Activated CD4-positive, alpha-beta T cell treated with anti-CD3 and anti-CD28 coated beads, Interleukin-2, Interleukin-6, amounts not matched to agents 100 ng/mL and 50 ng/mL, durations not matched to agents 16 hours and 8 hours (primary cell): Measurements from ENCODE around the gene PBOV1.
"Not testable (repeated sequence)": the region's sequence is repeated elsewhere in the genome, so short reads cannot be mapped to it uniquely, and the experiment has no call there.

ENCODE experiments used
- DNase-seq: peaks from one replicate; pipeline ENCODE4 v3.0.0-alpha.2; 2020

Gene PBOV1

GRCh38 chr6:138237463-138237862 is 19.2 kb upstream of the PBOV1 start:
- DNase-seq: no peak

GRCh38 chr6:138235693-138236092 is 17.4 kb upstream of the PBOV1 start:
- no peak for DNase-seq

- no peak for DNase-seq
Observed at GRCh38 chr6:138235205-138235604, 16.9 kb upstream of the PBOV1 start.

GRCh38 chr6:138234363-138234762 is 16.1 kb upstream of the PBOV1 start:
- no peak for DNase-seq

- no peak for DNase-seq
Observed at GRCh38 chr6:138231381-138231886, 13.1 kb upstream of the PBOV1 start.

- DNase-seq: no peak
Observed at GRCh38 chr6:138230759-138231380, 12.6 kb upstream of the PBOV1 start.

- no peak for DNase-seq
Observed at GRCh38 chr6:138230221-138230620, 11.9 kb upstream of the PBOV1 start.

- no peak for DNase-seq
Observed at GRCh38 chr6:138229663-138230179, 11.4 kb upstream of the PBOV1 start.

GRCh38 chr6:138229072-138229471 is 10.8 kb upstream of the PBOV1 start:
- no peak for DNase-seq

- no peak for DNase-seq
Observed at GRCh38 chr6:138227316-138227781, 9.1 kb upstream of the PBOV1 start.

GRCh38 chr6:138226700-138227315 is 8.5 kb upstream of the PBOV1 start:
- no peak for DNase-seq

- no peak for DNase-seq
Observed at GRCh38 chr6:138225953-138226352, 7.7 kb upstream of the PBOV1 start.

GRCh38 chr6:138222901-138223546 is 4.7 kb upstream of the PBOV1 start:
- no peak for DNase-seq

GRCh38 chr6:138219901-138220300 is 1.6 kb upstream of the PBOV1 start:
- DNase-seq: no peak

- DNase-seq: no peak
Observed at GRCh38 chr6:138219398-138219797, 1.1 kb upstream of the PBOV1 start.

- DNase-seq: no peak
Observed at GRCh38 chr6:138215093-138215782, 3.1 kb downstream of the PBOV1 start.

- DNase-seq: not testable (repeated sequence)
Observed at GRCh38 chr6:138212530-138212929, 5.8 kb downstream of the PBOV1 start.

- no peak for DNase-seq
Observed at GRCh38 chr6:138211601-138212000, 6.7 kb downstream of the PBOV1 start.

- no peak for DNase-seq
Observed at GRCh38 chr6:138211048-138211581, 7.2 kb downstream of the PBOV1 start.

GRCh38 chr6:138206862-138207261 is 11.4 kb downstream of the PBOV1 start:
- DNase-seq: no peak

- no peak for DNase-seq
Observed at GRCh38 chr6:138205437-138206094, 12.7 kb downstream of the PBOV1 start.

- DNase-seq: no peak
Observed at GRCh38 chr6:138204792-138205384, 13.4 kb downstream of the PBOV1 start.
